ENCODE results near the gene ARAP3. TPM values are rescaled to one million over a fixed set of nuclear protein-coding genes. Genes with fewer than 3 reads are reported as not detected.

Gene ARAP3, protein sequence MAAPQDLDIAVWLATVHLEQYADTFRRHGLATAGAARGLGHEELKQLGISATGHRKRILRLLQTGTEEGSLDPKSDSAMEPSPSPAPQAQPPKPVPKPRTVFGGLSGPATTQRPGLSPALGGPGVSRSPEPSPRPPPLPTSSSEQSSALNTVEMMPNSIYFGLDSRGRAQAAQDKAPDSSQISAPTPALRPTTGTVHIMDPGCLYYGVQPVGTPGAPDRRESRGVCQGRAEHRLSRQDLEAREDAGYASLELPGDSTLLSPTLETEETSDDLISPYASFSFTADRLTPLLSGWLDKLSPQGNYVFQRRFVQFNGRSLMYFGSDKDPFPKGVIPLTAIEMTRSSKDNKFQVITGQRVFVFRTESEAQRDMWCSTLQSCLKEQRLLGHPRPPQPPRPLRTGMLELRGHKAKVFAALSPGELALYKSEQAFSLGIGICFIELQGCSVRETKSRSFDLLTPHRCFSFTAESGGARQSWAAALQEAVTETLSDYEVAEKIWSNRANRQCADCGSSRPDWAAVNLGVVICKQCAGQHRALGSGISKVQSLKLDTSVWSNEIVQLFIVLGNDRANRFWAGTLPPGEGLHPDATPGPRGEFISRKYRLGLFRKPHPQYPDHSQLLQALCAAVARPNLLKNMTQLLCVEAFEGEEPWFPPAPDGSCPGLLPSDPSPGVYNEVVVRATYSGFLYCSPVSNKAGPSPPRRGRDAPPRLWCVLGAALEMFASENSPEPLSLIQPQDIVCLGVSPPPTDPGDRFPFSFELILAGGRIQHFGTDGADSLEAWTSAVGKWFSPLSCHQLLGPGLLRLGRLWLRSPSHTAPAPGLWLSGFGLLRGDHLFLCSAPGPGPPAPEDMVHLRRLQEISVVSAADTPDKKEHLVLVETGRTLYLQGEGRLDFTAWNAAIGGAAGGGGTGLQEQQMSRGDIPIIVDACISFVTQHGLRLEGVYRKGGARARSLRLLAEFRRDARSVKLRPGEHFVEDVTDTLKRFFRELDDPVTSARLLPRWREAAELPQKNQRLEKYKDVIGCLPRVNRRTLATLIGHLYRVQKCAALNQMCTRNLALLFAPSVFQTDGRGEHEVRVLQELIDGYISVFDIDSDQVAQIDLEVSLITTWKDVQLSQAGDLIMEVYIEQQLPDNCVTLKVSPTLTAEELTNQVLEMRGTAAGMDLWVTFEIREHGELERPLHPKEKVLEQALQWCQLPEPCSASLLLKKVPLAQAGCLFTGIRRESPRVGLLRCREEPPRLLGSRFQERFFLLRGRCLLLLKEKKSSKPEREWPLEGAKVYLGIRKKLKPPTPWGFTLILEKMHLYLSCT (N-terminal part only)
- 4.0 to 4.6 TPM (median 4.2 TPM) in 5 replicates for total RNA-seq (2022; extraction: Qiagen RNA extraction)

DNA sequence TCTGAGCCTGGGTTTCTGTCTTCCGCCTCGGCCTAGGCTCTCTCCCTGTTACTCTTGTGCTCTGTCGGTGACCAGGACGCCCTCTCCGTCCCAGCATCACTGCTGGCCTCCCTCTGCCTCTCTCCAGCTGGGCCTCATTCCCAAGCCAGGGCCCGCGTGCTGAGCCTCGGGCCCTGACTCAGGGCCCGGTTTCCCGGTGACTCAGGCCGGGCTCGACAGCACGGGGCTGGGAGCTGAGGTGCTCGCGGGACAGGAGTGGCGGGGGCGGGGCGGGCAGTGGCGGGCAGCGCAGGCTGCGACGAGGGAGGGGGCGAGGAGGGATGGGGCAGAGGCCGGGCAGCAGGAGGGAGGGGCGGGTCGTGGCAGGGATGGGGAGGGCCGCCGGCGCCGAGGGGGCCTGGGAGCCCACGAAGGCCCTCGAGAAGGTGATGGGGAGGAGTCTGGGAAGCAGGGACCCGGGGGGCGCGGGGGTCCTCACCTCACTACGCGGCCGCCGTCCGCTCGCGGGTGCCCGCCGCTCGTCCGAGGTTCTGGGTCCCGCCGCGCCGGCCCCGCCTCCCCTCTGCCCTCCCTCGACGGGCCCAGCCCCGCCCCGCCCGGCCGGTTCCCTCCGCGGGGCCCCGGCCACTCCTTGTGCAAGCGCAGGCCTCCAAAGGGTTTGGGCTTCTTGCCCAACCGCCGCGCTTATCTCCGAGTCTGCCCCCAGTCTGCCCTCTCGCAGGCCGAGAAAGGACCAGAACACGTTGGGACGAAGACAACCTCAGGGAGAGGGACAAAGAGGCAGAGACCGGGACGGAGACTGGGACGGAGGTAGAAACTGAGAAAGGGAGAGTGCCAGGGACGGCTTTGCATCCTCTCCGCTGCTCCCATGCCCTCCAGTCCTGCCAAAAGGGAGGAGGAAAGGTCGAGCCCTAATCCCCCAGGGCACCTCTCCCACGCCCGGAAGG, at the start of gene ARAP3:
TSS of gene ARAP3 (minus strand) at position 536 of the 947 bp plus-strand sequence. CDS start 1,744 bp downstream, outside the sequence.

DNA sequence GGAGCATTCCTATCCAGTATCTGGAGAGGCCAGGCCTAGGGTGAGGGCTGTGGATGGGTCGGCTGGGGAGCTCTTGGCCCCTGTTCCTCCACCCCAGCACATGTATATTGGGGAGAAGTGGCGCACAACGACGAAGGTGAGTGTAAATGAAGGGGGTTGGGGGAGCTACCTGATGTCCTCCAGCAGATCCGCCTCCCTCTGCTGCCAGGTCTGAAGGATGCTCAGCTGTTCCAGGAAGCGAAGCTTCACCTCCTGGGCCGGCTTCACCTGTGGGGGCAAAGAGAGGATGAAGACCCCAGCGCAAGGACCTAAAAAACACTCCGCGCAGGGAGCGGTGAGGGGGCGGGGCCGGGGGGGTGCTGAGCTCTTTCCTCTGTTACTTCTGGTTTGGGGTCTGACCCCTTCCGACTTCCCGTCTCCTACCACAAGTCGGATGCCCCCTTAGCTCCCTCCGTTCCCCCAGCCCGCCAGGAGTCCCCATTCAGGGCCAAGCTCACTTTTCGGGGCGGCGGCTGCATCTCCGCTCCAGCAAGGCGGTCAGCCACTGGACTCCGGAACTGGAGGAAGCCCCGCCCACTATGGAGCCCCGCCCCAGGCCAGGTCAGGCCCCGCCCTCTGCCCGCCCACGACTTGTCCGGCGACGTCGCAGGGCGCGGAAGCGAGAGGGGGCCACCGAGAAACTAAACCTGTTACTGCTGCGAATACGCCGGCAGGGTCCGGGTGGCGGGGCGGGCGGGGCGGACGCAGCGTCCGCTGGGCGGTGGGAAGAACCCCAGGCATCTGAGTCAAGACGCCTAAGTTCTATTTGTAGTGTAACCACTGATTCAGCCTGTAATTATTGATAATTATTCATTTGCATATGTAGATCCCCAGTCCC, 30.9 kb downstream of the ARAP3 start, which contains the start of gene FCHSD1:
TSS of gene FCHSD1 (minus strand) at position 568 of the 877 bp plus-strand sequence. CDS start at position 518, 50 bp downstream.

DNA sequence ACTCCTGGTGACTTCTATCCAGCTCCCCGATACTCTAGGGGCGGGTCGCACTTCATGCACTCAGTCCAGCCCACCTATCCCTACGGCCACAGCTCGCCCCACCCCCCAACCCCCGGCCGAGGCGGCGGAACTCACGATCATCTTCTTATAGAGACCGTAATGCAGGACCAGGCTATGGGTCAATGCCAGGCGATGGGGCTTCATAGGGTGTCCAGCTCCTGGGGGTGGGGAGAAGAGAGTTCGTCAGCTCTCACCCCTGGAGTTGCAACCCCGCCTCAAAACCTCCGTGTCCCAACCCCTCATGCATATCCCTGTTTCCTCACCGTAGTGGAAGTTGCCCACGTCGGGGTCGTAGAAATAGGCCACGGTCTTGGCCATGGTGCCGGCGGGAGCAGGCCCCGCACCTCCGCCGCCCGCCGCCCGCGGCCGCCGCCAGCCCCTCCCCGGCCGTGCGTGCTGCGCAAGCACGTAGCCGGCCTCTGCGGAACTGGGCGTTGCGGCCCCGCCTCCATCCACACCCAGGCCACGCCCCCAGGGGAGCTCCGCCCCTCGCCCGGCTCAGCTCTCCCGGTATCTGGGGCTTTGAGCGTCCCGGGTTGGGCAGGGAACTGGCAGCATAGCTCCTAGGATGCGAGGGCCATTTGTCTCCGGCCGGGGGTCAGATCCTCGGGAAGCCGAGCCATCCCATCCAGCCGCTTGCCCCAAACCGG, 45.5 kb downstream of the ARAP3 start, which contains the start of the genes HDAC3 and RELL2:
TSS of gene HDAC3 (minus strand) at position 437 of the 710 bp plus-strand sequence. CDS start at position 378, 59 bp downstream.
TSS of gene RELL2 (plus strand) at position 585 of the 710 bp plus-strand sequence. CDS start 1,229 bp downstream, outside the sequence.

DNA sequence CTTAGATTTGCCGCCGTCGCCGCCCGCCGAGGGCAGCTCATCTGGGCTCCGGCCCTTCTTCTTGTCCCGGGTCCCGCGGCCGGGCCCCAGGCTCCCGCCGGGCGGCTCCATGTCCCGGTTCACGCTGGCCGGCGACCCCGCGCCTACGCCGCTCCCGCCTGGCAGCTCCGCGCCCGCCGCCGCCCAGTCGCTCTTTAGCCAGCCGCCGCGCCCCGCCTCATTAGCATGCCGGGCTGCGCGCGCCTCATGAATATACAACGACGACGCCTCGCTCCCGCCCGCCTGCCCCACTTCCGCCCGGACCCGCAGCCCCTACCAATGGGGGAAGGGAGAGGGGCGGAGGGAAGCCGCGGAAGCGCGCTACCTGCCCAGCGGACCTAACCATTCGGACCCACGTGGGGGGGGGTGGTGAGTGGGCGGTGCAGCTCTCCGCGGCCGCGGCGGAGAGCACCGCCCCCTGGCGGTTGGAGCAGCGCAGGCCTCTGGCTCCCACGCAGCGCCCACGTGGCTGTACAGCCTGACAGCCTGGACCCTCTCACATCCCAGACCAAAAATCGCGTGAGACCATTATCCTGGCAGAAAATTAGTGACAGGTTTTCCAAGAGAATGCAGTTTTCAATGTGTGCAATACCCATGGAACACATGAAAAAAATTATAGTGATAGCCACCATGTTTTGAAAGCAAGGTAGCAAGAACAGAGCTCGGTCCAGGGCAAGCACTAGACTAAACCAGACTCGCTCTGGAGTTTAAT, 63.1 kb downstream of the ARAP3 start, which contains the start of gene DIAPH1:
TSS of gene DIAPH1 (minus strand) at position 197 of the 751 bp plus-strand sequence. CDS start at position 111, 86 bp downstream.

Other genes starting within 250 kb of the ARAP3 start
- 5.3 to 6.9 TPM (median 6.2 TPM) in 5 replicates for gene PCDHGC3, start 206.3 kb downstream of the ARAP3 start, total RNA-seq (2022; extraction: Qiagen RNA extraction)
- not detected in 5 replicates for gene PCDHGC4, start 197.2 kb downstream of the ARAP3 start, total RNA-seq (2022; extraction: Qiagen RNA extraction)
- gene PCDHGC5, start 193.1 kb downstream of the ARAP3 start, total RNA-seq (2022; extraction: Qiagen RNA extraction): 0.02 TPM in 1 of 5 replicates, not detected in the others
- gene DIAPH1, start 63.2 kb downstream of the ARAP3 start, total RNA-seq (2022; extraction: Qiagen RNA extraction): 94.5 to 109 TPM (median 96.9 TPM) in 5 replicates
- gene HDAC3, start 45.4 kb downstream of the ARAP3 start, total RNA-seq (2022; extraction: Qiagen RNA extraction): 47.2 to 51.9 TPM (median 48.5 TPM) in 5 replicates
- 3.7 to 5.0 TPM (median 4.3 TPM) in 5 replicates for gene RELL2, start 45.2 kb downstream of the ARAP3 start, total RNA-seq (2022; extraction: Qiagen RNA extraction)
- gene FCHSD1, start 30.8 kb downstream of the ARAP3 start, total RNA-seq (2022; extraction: Qiagen RNA extraction): 6.0 to 11.1 TPM (median 8.8 TPM) in 5 replicates
- 1.9 to 4.5 TPM (median 3.4 TPM) in 5 replicates for gene PCDH1, start 196.2 kb upstream of the ARAP3 start, total RNA-seq (2022; extraction: Qiagen RNA extraction)
- 44.7 to 54.6 TPM (median 50.6 TPM) in 5 replicates for gene DELE1, start 241.6 kb upstream of the ARAP3 start, total RNA-seq (2022; extraction: Qiagen RNA extraction)

All from A549 treated with Hydrocortisone at 1 μM for 4 hours (cell line).